ENCODE data around the gene ATP5PF.
"Not testable (repeated sequence)": the region's sequence is repeated elsewhere in the genome, so short reads cannot be mapped to it uniquely, and the experiment has no call there.

The ATP5PF gene

GRCh38 chr21:25721987-25722386 is 12.7 kb downstream of the ATP5PF start:
- H3K27me3 ChIP-seq (replicated peaks) = no peaks in the 10 kb centered on the region
- no peak for DNase-seq
- in situ Hi-C loops (cut with HindIII; ENCODE audit: low pct_ligation_motif_present, low sequenced_read_pairs) = no loop called here
- peaks cover 28% of the 10 kb centered on the region for H3K36me3 ChIP-seq (replicated peaks)
- no peak for TF ChIP-seq CTCF (IDR thresholded peaks at IDR 0.05; ENCODE audit: low read depth, low read length, missing control alignments)
- H3K4me3 ChIP-seq (ENCODE audit: low read depth, low read length) = no peak overlapping the region
- no peak overlapping the region for H3K27ac ChIP-seq

- TF ChIP-seq CTCF (IDR thresholded peaks at IDR 0.05; ENCODE audit: low read depth, low read length, missing control alignments) = no peak
- Histone ChIP-seq H3K36me3 (replicated peaks) (peaks cover 4% of the 10 kb centered on the region), H3K4me3 (ENCODE audit: low read depth, low read length) (no peak overlapping the region), H3K27me3 (replicated peaks) (no peaks in the 10 kb centered on the region), H3K27ac (no peak overlapping the region)
- in situ Hi-C loops (cut with HindIII; ENCODE audit: low pct_ligation_motif_present, low sequenced_read_pairs) = no loop called here
- peak; percentile 51 for DNase-seq
Observed at GRCh38 chr21:25717491-25718147, 17.1 kb downstream of the ATP5PF start.

GRCh38 chr21:25714066-25714465 is 20.6 kb downstream of the ATP5PF start:
- H3K27ac ChIP-seq; H3K4me3 ChIP-seq (ENCODE audit: low read depth, low read length); DNase-seq; H3K27me3 ChIP-seq (replicated peaks); in situ Hi-C loops (cut with HindIII; ENCODE audit: low pct_ligation_motif_present, low sequenced_read_pairs); H3K36me3 ChIP-seq (replicated peaks): not testable (repeated sequence)

- no peak for DNase-seq
- in situ Hi-C loops (cut with HindIII; ENCODE audit: low pct_ligation_motif_present, low sequenced_read_pairs) = no loop called here
Observed at GRCh38 chr21:25710550-25710949, 24.2 kb downstream of the ATP5PF start.

GRCh38 chr21:25709684-25710265 is 24.9 kb downstream of the ATP5PF start:
- TF ChIP-seq CTCF (IDR thresholded peaks at IDR 0.05; ENCODE audit: low read depth, low read length, missing control alignments) = no peak
- in situ Hi-C loops (cut with HindIII; ENCODE audit: low pct_ligation_motif_present, low sequenced_read_pairs) = no loop called here
- H3K4me3 ChIP-seq (ENCODE audit: low read depth, low read length) = no peak overlapping the region
- DNase-seq = no peak
- no peaks in the 10 kb centered on the region for H3K27me3 ChIP-seq (replicated peaks)
- no peak overlapping the region for H3K27ac ChIP-seq
- H3K36me3 ChIP-seq (replicated peaks) = no peaks in the 10 kb centered on the region

More at GRCh38 chr21:25710550-25710949, 24.2 kb downstream of the ATP5PF start:
- Histone ChIP-seq H3K27ac (no peak overlapping the region), H3K36me3 (replicated peaks) (no peaks in the 10 kb centered on the region), H3K27me3 (replicated peaks) (no peaks in the 10 kb centered on the region), H3K4me3 (ENCODE audit: low read depth, low read length) (no peak overlapping the region)
- no peak for TF ChIP-seq CTCF (IDR thresholded peaks at IDR 0.05; ENCODE audit: low read depth, low read length, missing control alignments)

- peak; percentile 76 for TF ChIP-seq CTCF (IDR thresholded peaks at IDR 0.05; ENCODE audit: low read depth, low read length, missing control alignments)
- in situ Hi-C loops (cut with HindIII; ENCODE audit: low pct_ligation_motif_present, low sequenced_read_pairs) = no loop called here
- Histone ChIP-seq H3K36me3 (replicated peaks) (no peaks in the 10 kb centered on the region), H3K27ac (no peak overlapping the region), H3K4me3 (ENCODE audit: low read depth, low read length) (no peak overlapping the region), H3K27me3 (replicated peaks) (no peaks in the 10 kb centered on the region)
- peak; percentile 43 for DNase-seq
Observed at GRCh38 chr21:25708467-25709065, 26.1 kb downstream of the ATP5PF start.

Data from brain microvascular endothelial cell (primary cell).